ENCODE data around the gene LRRC4B. TPM values are rescaled to one million over a fixed set of nuclear protein-coding genes. Genes with fewer than 3 reads are reported as not detected.

Gene LRRC4B
- total and polyA plus RNA-seq, 2 of the 13 experiments (the other 11 are each of a cell fraction or from before 2014, with no cell fraction given) = not detected

GRCh38 chr19:50511069-50511822 is 57.0 kb downstream of the LRRC4B start, which contains the start of gene JOSD2 (continued):
- TF ChIP-seq UBTF (CRISPR knock-in tag; IDR thresholded peaks at IDR 0.05) (0 out of 2 replicates have a peak, but pooled peaks have one; percentile 22), ZBTB25 (CRISPR knock-in tag; IDR thresholded peaks at IDR 0.05) (no peak), SOX6 (IDR thresholded peaks at IDR 0.05) (no peak), SOX6 (CRISPR knock-in tag; IDR thresholded peaks at IDR 0.05) (peak; percentile 51; the same call in 1 of the 2 replicates), ZNF652 (CRISPR knock-in tag; IDR thresholded peaks at IDR 0.05; ENCODE audit: borderline replicate concordance, low read depth) (no peak), ZNF33B (CRISPR knock-in tag; IDR thresholded peaks at IDR 0.05) (no peak), ZC3H13 (CRISPR knock-in tag; IDR thresholded peaks at IDR 0.05) (0 out of 2 replicates have a peak, but pooled peaks have one; percentile 54), ZNF282 (IDR thresholded peaks at IDR 0.05; ENCODE audit: partially characterized antibody) (no peak), TP53 (CRISPR knock-in tag; conservative IDR thresholded peaks at IDR 0.05) (no peak), ZNF749 (CRISPR knock-in tag; IDR thresholded peaks at IDR 0.05; ENCODE audit: borderline replicate concordance) (no peak), RFXAP (CRISPR knock-in tag; IDR thresholded peaks at IDR 0.05; ENCODE audit: borderline replicate concordance) (no peak; the same call in 1 of the 2 replicates), MYNN (CRISPR knock-in tag; IDR thresholded peaks at IDR 0.05; ENCODE audit: low read depth) (no peak), MIER3 (CRISPR knock-in tag; IDR thresholded peaks at IDR 0.05; ENCODE audit: borderline replicate concordance) (no peak), ZSCAN9 (CRISPR knock-in tag; IDR thresholded peaks at IDR 0.05; ENCODE audit: borderline replicate concordance) (no peak), BRCA1 (CRISPR knock-in tag; IDR thresholded peaks at IDR 0.05) (no peak), HOXA5 (CRISPR knock-in tag; IDR thresholded peaks at IDR 0.05) (no peak), EED (CRISPR knock-in tag; IDR thresholded peaks at IDR 0.05) (no peak), BATF2 (CRISPR knock-in tag; IDR thresholded peaks at IDR 0.05) (no peak), NR2F1 (CRISPR knock-in tag; IDR thresholded peaks at IDR 0.05) (no peak), ZNF784 (CRISPR knock-in tag; IDR thresholded peaks at IDR 0.05; ENCODE audit: borderline replicate concordance) (no peak)
- TF ChIP-seq, protein P1, sequence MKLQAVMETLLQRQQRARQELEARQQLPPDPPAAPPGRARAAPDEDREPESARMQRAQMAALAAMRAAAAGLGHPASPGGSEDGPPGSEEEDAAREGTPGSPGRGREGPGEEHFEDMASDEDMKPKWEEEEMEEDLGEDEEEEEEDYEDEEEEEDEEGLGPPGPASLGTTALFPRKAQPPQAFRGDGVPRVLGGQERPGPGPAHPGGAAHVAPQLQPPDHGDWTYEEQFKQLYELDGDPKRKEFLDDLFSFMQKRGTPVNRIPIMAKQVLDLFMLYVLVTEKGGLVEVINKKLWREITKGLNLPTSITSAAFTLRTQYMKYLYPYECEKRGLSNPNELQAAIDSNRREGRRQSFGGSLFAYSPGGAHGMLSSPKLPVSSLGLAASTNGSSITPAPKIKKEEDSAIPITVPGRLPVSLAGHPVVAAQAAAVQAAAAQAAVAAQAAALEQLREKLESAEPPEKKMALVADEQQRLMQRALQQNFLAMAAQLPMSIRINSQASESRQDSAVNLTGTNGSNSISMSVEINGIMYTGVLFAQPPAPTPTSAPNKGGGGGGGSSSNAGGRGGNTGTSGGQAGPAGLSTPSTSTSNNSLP (IDR thresholded peaks at IDR 0.05; ENCODE audit: low read depth, low read length) = no peak
- TF ChIP-seq, protein P2, sequence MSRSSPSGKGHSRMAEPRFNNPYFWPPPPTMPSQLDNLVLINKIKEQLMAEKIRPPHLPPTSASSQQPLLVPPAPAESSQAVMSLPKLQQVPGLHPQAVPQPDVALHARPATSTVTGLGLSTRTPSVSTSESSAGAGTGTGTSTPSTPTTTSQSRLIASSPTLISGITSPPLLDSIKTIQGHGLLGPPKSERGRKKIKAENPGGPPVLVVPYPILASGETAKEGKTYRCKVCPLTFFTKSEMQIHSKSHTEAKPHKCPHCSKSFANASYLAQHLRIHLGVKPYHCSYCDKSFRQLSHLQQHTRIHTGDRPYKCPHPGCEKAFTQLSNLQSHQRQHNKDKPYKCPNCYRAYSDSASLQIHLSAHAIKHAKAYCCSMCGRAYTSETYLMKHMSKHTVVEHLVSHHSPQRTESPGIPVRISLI (CRISPR knock-in tag; IDR thresholded peaks at IDR 0.05; ENCODE audit: borderline replicate concordance) = no peak

Data from HepG2 (cell line).